HG02763 (cell line): ENCODE results near the gene UGT2A3.
"Not testable (repeated sequence)": the region's sequence is repeated elsewhere in the genome, so short reads cannot be mapped to it uniquely, and the experiment has no call there.

Experiments
- ATAC-seq: cut with Tn5 transposase; IDR thresholded peaks from one replicate; pipeline ENCODE4 v1.9.1; 2021; ENCODE audit warnings: mild to moderate bottlenecking, moderate library complexity; ENCODE audit not compliant: unreplicated experiment

Gene UGT2A3

GRCh38 chr4:68951078-68951805 is at the start of gene UGT2A3:
TSS of gene UGT2A3 (minus strand) at chr4:68951804. CDS start at chr4:68951760, 44 bp downstream.
- no peak for ATAC-seq

GRCh38 chr4:68997040-68997439 is 45.4 kb upstream of the UGT2A3 start:
- no peak for ATAC-seq

- peak; percentile 47 for ATAC-seq
These were observed 43.7 kb upstream of the UGT2A3 start for GRCh38 chr4:68995292-68995691.

GRCh38 chr4:68987007-68987406 is 35.4 kb upstream of the UGT2A3 start:
- ATAC-seq = no peak

GRCh38 chr4:68985442-68985841 is 33.8 kb upstream of the UGT2A3 start:
- no peak for ATAC-seq

GRCh38 chr4:68984947-68985346 is 33.3 kb upstream of the UGT2A3 start:
- ATAC-seq = no peak

- ATAC-seq = no peak
These were observed 11.8 kb upstream of the UGT2A3 start for GRCh38 chr4:68963374-68963773.

- no peak for ATAC-seq
These were observed 11.3 kb upstream of the UGT2A3 start for GRCh38 chr4:68962868-68963267.

GRCh38 chr4:68960294-68961163 is 8.9 kb upstream of the UGT2A3 start:
- no peak for ATAC-seq

GRCh38 chr4:68959085-68959484 is 7.5 kb upstream of the UGT2A3 start:
- not testable (repeated sequence) for ATAC-seq

- no peak for ATAC-seq
These were observed 2.5 kb upstream of the UGT2A3 start for GRCh38 chr4:68954126-68954525.

- ATAC-seq = no peak
These were observed 1.5 kb upstream of the UGT2A3 start for GRCh38 chr4:68953056-68953596.

GRCh38 chr4:68951806-68952585 is 392 bp upstream of the UGT2A3 start:
- no peak for ATAC-seq

- ATAC-seq = no peak
These were observed 1.6 kb downstream of the UGT2A3 start for GRCh38 chr4:68950033-68950432.

GRCh38 chr4:68948985-68949384 is 2.6 kb downstream of the UGT2A3 start:
- ATAC-seq = no peak

- no peak for ATAC-seq
These were observed 3.4 kb downstream of the UGT2A3 start for GRCh38 chr4:68948044-68948743.

- no peak for ATAC-seq
These were observed 22.4 kb downstream of the UGT2A3 start for GRCh38 chr4:68929076-68929737.

GRCh38 chr4:68927165-68927564 is 24.4 kb downstream of the UGT2A3 start:
- no peak for ATAC-seq

- not testable (repeated sequence) for ATAC-seq
These were observed 29.4 kb downstream of the UGT2A3 start for GRCh38 chr4:68922202-68922601.

GRCh38 chr4:68921051-68921450 is 30.6 kb downstream of the UGT2A3 start:
- no peak for ATAC-seq
